Neural cell (in vitro differentiated cells): ENCODE results near the gene GNG2. TPM values are rescaled to one million over a fixed set of nuclear protein-coding genes. Genes with fewer than 3 reads are reported as not detected.

Source experiments
- H2AFZ ChIP-seq: fragments of 200-600, 300-800 bp; sonication (generic), shearing (Covaris generic); 2 replicates; pipeline ENCODE4 v1.6.0; 2014; ENCODE audit warnings: low read depth, mild to moderate bottlenecking, antibody characterized with exemption, low read length, moderate library complexity
- H3F3A ChIP-seq: fragments of 200-600 bp; shearing (Covaris generic); 2 replicates; pipeline ENCODE4 v1.6.1; 2016; ENCODE audit warnings: mild to moderate bottlenecking, moderate library complexity, mixed read lengths, antibody characterized with exemption, low read length; ENCODE audit not compliant: insufficient read depth, poor library complexity, severe bottlenecking
- H3K27ac ChIP-seq: fragments of 200-600, 300-800 bp; sonication (generic), shearing (Covaris generic); 2 replicates; pipeline ENCODE4 v1.5.1; 2014; ENCODE audit warnings: mild to moderate bottlenecking, low read length, moderate library complexity
- H3K27me3 ChIP-seq: fragments of 300-800, 200-600 bp; sonication (generic), shearing (Covaris generic); 2 replicates; pipeline ENCODE4 v1.6.0; 2014; ENCODE audit warnings: mild to moderate bottlenecking, low read depth, low read length, moderate library complexity; ENCODE audit not compliant: insufficient read depth
- H3K36me3 ChIP-seq: fragments of 300-800, 200-600 bp; sonication (generic), shearing (Covaris generic); 2 replicates; pipeline ENCODE4 v1.5.1; 2014; ENCODE audit warnings: mild to moderate bottlenecking, antibody characterized with exemption, low read length, moderate library complexity; ENCODE audit not compliant: insufficient read depth
- H3K4me2 ChIP-seq: fragments of 300-800, 200-600 bp; sonication (generic), shearing (Covaris generic); 2 replicates; pipeline ENCODE4 v1.6.0; 2014; ENCODE audit warnings: mild to moderate bottlenecking, low read length
- H3K4me3 ChIP-seq: fragments of 300-800, 200-600 bp; sonication (generic), shearing (Covaris generic); 2 replicates; pipeline ENCODE4 v1.5.1; 2014; ENCODE audit warnings: mild to moderate bottlenecking, low read length, moderate library complexity
- H3K79me2 ChIP-seq: fragments of 200-600 bp; shearing (Covaris generic); replicated peaks from 2 replicates; pipeline ENCODE4 v1.6.0; 2014; ENCODE audit warnings: mild to moderate bottlenecking, low read length, moderate library complexity; ENCODE audit not compliant: insufficient read depth
- H3K9ac ChIP-seq: fragments of 300-800, 200-600 bp; sonication (generic), shearing (Covaris generic); 2 replicates; pipeline ENCODE4 v1.6.1; 2016; ENCODE audit warnings: mild to moderate bottlenecking, low read length, mixed read lengths
- H3K9me2 ChIP-seq: fragments of 200-600 bp; shearing (Covaris generic); 2 replicates; pipeline ENCODE4 v1.6.1; 2016; ENCODE audit warnings: mild to moderate bottlenecking, low read length, mixed read lengths; ENCODE audit not compliant: insufficient read depth
- H3K9me3 ChIP-seq: fragments of 200-600, 300-800 bp; sonication (generic), shearing (Covaris generic); 2 replicates; pipeline ENCODE4 v1.6.1; 2016; ENCODE audit warnings: mild to moderate bottlenecking, mixed run types, low read length, moderate library complexity, mixed read lengths
- H4K20me1 ChIP-seq: fragments of 200-600 bp; shearing (Covaris generic); 2 replicates; pipeline ENCODE4 v1.6.1; 2016; ENCODE audit warnings: mild to moderate bottlenecking, mixed run types; ENCODE audit not compliant: insufficient read depth
- EP300 ChIP-seq: fragments of 450-650 bp; conservative IDR thresholded peaks from 2 replicates; pipeline ENCODE4 v1.6.1; 2014; ENCODE audit warnings: antibody characterized with exemption, mild to moderate bottlenecking, moderate library complexity; ENCODE audit not compliant: poor library complexity, severe bottlenecking
- EZH2 ChIP-seq: fragments of 200-600, 300-800 bp; shearing (Covaris generic), sonication (generic); IDR thresholded peaks from 2 replicates; pipeline ENCODE4 v1.6.1; 2014; ENCODE audit warnings: antibody characterized with exemption, low read length, borderline replicate concordance, mild to moderate bottlenecking; ENCODE audit not compliant: insufficient read depth, poor library complexity, severe bottlenecking
- MXI1 ChIP-seq: fragments of 450-650 bp; conservative IDR thresholded peaks from 2 replicates; pipeline ENCODE4 v1.6.1; 2014; ENCODE audit warnings: antibody characterized with exemption, mild to moderate bottlenecking; ENCODE audit not compliant: poor library complexity, severe bottlenecking
- POLR2AphosphoS5 ChIP-seq: IDR thresholded peaks from 2 replicates; pipeline ENCODE4 v1.6.1; 2012
- RAD21 ChIP-seq: fragments of 450-650 bp; conservative IDR thresholded peaks from 2 replicates; pipeline ENCODE4 v1.6.1; 2014; ENCODE audit warnings: antibody characterized with exemption, mild to moderate bottlenecking, moderate library complexity
- SMC3 ChIP-seq: fragments of 450-650 bp; conservative IDR thresholded peaks from 2 replicates; pipeline ENCODE4 v1.6.1; 2014; ENCODE audit warnings: antibody characterized with exemption, mild to moderate bottlenecking, moderate library complexity; ENCODE audit not compliant: poor library complexity
- TAF1 ChIP-seq: IDR thresholded peaks from 2 replicates; pipeline ENCODE4 v1.6.1; 2012; ENCODE audit warnings: low read depth
- polyA plus RNA-seq: library from polyadenylated mRNA; depleted of rRNA; stranded (reverse); fragments of >200 nt; gene quantifications from 2 replicates; pipeline ENCODE4 v1.2.3, GENCODE V29; 2014
- TF ChIP-seq, protein P1 (sequence below): IDR thresholded peaks from 2 replicates; pipeline ENCODE4 v1.6.1; 2012; ENCODE audit warnings: borderline replicate concordance
- TF ChIP-seq, protein P2 (sequence below): fragments of 450-650 bp; IDR thresholded peaks from 2 replicates; pipeline ENCODE4 v1.5.1; 2014; ENCODE audit warnings: antibody characterized with exemption, mild to moderate bottlenecking, moderate library complexity; ENCODE audit not compliant: poor library complexity, severe bottlenecking

The GNG2 gene
- polyA plus RNA-seq, 1 donor from 2014 or later: 515 TPM

DNA sequence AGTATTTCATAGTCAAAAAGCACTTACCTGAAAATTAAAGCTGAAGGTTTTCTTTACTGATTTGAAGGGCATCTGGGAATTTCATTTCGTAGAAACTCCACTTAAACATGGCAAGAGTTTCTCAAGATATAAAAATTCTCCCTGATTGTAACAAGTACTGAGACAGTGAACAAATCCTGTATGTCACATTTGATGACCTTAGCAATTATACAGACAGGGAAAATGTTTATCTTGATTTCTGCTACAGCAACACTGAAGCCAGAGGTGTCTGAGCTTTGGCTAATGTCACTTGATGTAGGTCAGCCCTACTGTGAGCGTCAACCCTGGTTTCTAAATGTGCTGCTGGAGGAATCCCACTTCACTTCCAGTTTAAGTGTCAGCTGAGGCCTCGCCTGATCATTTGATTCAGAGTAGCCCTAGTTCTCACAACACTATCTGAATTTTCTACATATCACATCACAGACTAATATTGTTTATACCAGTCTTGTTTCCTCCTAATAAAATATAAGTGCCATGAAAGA lies 149.8 kb downstream of the GNG2 start:
- no peak overlapping the region for H3K27ac ChIP-seq
- H3K9me2 ChIP-seq: no peaks in the 10 kb centered on the region
- no peak overlapping the region for H2AFZ ChIP-seq
- H3K4me3 ChIP-seq: no peak overlapping the region
- peaks cover 13% of the 10 kb centered on the region for H3K36me3 ChIP-seq
- H3K4me2 ChIP-seq: no peak overlapping the region
- no peaks in the 10 kb centered on the region for H3K9me3 ChIP-seq
- H4K20me1 ChIP-seq: no peaks in the 10 kb centered on the region
- no peaks in the 10 kb centered on the region for H3F3A ChIP-seq
- no peaks in the 10 kb centered on the region for H3K27me3 ChIP-seq
- no peak overlapping the region for H3K9ac ChIP-seq
- H3K79me2 ChIP-seq: no peaks in the 10 kb centered on the region
- no peak for TF ChIP-seq POLR2AphosphoS5
- no peak for TF ChIP-seq EP300
- TF ChIP-seq SMC3: no peak
- TF ChIP-seq TAF1: no peak
- TF ChIP-seq EZH2: no peak

DNA sequence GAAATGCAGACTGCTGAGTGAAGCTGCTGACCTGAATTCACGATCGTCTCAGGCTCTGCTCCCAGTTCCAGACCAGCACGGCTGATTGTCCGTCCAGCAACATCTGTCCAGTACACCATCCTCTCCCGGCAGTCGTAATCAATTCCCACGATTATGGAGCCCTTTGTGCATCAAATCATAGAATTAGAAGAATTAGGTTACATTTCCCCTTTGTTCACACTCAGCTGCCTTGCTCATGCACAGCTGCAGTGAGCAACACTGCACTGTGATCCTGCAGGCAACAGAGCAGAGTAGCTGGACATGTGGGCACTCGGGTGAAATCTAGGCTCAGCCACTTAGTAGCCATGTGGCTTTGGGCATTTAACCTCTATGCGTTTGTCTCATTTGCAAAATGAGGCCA lies 151.1 kb downstream of the GNG2 start:
- no peak overlapping the region for H3K27ac ChIP-seq
- H3K9me3 ChIP-seq: no peaks in the 10 kb centered on the region
- no peak overlapping the region for H3K9ac ChIP-seq
- TF ChIP-seq SMC3 (no peak), RAD21 (no peak), EZH2 (no peak), TAF1 (no peak), EP300 (no peak), POLR2AphosphoS5 (no peak), MXI1 (no peak)
- TF ChIP-seq, protein P1, sequence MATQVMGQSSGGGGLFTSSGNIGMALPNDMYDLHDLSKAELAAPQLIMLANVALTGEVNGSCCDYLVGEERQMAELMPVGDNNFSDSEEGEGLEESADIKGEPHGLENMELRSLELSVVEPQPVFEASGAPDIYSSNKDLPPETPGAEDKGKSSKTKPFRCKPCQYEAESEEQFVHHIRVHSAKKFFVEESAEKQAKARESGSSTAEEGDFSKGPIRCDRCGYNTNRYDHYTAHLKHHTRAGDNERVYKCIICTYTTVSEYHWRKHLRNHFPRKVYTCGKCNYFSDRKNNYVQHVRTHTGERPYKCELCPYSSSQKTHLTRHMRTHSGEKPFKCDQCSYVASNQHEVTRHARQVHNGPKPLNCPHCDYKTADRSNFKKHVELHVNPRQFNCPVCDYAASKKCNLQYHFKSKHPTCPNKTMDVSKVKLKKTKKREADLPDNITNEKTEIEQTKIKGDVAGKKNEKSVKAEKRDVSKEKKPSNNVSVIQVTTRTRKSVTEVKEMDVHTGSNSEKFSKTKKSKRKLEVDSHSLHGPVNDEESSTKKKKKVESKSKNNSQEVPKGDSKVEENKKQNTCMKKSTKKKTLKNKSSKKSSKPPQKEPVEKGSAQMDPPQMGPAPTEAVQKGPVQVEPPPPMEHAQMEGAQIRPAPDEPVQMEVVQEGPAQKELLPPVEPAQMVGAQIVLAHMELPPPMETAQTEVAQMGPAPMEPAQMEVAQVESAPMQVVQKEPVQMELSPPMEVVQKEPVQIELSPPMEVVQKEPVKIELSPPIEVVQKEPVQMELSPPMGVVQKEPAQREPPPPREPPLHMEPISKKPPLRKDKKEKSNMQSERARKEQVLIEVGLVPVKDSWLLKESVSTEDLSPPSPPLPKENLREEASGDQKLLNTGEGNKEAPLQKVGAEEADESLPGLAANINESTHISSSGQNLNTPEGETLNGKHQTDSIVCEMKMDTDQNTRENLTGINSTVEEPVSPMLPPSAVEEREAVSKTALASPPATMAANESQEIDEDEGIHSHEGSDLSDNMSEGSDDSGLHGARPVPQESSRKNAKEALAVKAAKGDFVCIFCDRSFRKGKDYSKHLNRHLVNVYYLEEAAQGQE: no peak
- TF ChIP-seq, protein P2, sequence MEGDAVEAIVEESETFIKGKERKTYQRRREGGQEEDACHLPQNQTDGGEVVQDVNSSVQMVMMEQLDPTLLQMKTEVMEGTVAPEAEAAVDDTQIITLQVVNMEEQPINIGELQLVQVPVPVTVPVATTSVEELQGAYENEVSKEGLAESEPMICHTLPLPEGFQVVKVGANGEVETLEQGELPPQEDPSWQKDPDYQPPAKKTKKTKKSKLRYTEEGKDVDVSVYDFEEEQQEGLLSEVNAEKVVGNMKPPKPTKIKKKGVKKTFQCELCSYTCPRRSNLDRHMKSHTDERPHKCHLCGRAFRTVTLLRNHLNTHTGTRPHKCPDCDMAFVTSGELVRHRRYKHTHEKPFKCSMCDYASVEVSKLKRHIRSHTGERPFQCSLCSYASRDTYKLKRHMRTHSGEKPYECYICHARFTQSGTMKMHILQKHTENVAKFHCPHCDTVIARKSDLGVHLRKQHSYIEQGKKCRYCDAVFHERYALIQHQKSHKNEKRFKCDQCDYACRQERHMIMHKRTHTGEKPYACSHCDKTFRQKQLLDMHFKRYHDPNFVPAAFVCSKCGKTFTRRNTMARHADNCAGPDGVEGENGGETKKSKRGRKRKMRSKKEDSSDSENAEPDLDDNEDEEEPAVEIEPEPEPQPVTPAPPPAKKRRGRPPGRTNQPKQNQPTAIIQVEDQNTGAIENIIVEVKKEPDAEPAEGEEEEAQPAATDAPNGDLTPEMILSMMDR: no peak
- no peaks in the 10 kb centered on the region for H4K20me1 ChIP-seq
- H3K36me3 ChIP-seq: peaks cover 13% of the 10 kb centered on the region
- no peak overlapping the region for H2AFZ ChIP-seq
- H3K9me2 ChIP-seq: no peaks in the 10 kb centered on the region
- no peak overlapping the region for H3K4me3 ChIP-seq
- H3K27me3 ChIP-seq: no peaks in the 10 kb centered on the region
- no peaks in the 10 kb centered on the region for H3K79me2 ChIP-seq
- H3K4me2 ChIP-seq: no peak overlapping the region
- no peaks in the 10 kb centered on the region for H3F3A ChIP-seq
